MCF 10A (cell line): ENCODE measurements around the gene RAPGEF3. TPM values are rescaled to one million over a fixed set of nuclear protein-coding genes. Genes with fewer than 3 reads are reported as not detected.

Source experiments
- BruUV-seq: library from RNA; stranded (reverse); fragments of 400-500 nt; replicated peaks from 2 replicates; lab custom pipeline; 2021; lab: Mats Ljungman, UMichigan
- CTCF ChIA-PET: fragments of 300-600 bp; sonication (Branson Sonifier 250); formaldehyde crosslinking; extraction: SDS; loops from one replicate; lab custom pipeline; 2021; ENCODE audit warnings: antibody characterized with exemption, inconsistent platforms; lab: Yijun Ruan, JAX
- POLR2A ChIA-PET: fragments of 300-600, 350-650 bp; sonication (Branson Sonifier 250); formaldehyde crosslinking; extraction: SDS; loops from one replicate; lab custom pipeline; 2020; ENCODE audit warnings: antibody characterized with exemption, inconsistent platforms; lab: Yijun Ruan, JAX
- DNase-seq: peaks from one replicate; pipeline ENCODE4 v3.0.0-alpha.2; 2018; ENCODE audit not compliant: unreplicated experiment
- H3K27ac Mint-ChIP-seq: one replicate; pipeline ENCODE4 v1.8.0; 2022; ENCODE audit warnings: mild to moderate bottlenecking, low read depth, mixed read lengths; ENCODE audit not compliant: unreplicated experiment
- H3K27me3 Mint-ChIP-seq: one replicate; pipeline ENCODE4 v1.8.0; 2022; ENCODE audit warnings: mixed read lengths; ENCODE audit not compliant: insufficient read depth, unreplicated experiment
- H3K36me3 Mint-ChIP-seq: one replicate; pipeline ENCODE4 v1.8.0; 2022; ENCODE audit warnings: mild to moderate bottlenecking, moderate library complexity, mixed read lengths; ENCODE audit not compliant: insufficient read depth, unreplicated experiment
- H3K4me1 Mint-ChIP-seq: one replicate; pipeline ENCODE4 v1.8.0; 2022; ENCODE audit warnings: mixed read lengths; ENCODE audit not compliant: insufficient read depth, unreplicated experiment
- H3K4me3 Mint-ChIP-seq: one replicate; pipeline ENCODE4 v1.8.0; 2022; ENCODE audit warnings: mild to moderate bottlenecking, moderate library complexity, mixed read lengths; ENCODE audit not compliant: unreplicated experiment
- H3K9me3 Mint-ChIP-seq: one replicate; pipeline ENCODE4 v1.8.0; 2022; ENCODE audit warnings: mixed read lengths; ENCODE audit not compliant: unreplicated experiment
- intact Hi-C: fragments of 100-400 bp; cut with micrococcal nuclease; formaldehyde crosslinking; loops from 2 replicates; pipeline ENCODE4 v1.14.1; 2022
- total RNA-seq: library from RNA; stranded (reverse); gene quantifications from 2 replicates; pipeline ENCODE4 v1.2.3, GENCODE V29; 2022
- TF ChIP-seq, protein P1 (sequence below): fragments of 200-600 bp; IDR thresholded peaks from one replicate; pipeline ENCODE4 v1.8.0; 2022; ENCODE audit warnings: antibody characterized with exemption, mild to moderate bottlenecking; ENCODE audit not compliant: unreplicated experiment

RAPGEF3 gene
- total RNA-seq, 1 experiment from 2014 or later = 1.4 TPM

DNA sequence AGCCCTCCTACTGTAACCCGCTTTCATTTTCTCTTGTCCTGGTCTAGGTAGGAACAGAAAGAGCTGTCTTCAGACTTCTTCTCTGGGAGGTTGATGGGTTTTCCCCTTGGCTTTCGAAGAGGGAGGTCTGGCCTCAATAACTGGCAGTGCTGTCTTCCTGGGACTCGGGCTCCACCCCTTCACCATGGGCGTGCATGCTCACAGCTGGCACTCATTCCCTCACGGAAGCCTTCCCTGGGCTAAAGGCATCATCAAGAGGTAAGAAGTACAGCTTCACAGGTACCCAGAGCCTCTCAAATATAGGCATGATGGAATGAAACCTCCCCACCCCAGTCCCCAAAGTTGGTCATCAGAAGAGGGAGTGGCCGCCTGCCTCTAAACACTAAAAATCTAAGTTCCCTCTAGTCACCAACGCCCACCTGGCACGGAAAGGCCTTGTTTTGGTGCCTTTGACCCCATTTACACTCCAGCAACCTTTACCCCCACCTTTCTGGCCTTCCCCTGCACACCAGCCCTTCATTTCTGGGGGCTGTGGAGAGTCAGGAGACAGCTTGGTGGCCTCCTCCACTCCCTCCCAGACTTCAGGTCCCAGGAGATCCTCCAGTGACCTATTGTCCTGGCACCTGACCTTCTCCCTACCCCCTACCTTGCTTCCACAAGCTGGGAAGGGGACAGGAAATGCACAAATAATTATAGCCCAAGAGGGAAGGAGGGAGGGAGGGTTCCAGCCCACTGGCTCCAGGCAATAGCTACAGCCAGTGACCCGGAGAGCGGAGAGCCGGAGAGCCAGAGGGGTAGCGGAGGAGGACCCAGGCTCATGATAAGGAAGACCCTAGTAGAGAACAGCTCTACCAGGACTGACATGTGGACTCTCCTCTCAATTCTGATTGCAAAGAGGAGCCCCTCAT is 2.8 kb downstream of the RAPGEF3 start:
- H3K27me3 Mint-ChIP-seq = no peaks in the 10 kb centered on the region
- H3K36me3 Mint-ChIP-seq = peaks cover 12% of the 10 kb centered on the region
- no peak for DNase-seq
- peak overlapping the region; percentile 59 for H3K27ac Mint-ChIP-seq
- POLR2A ChIA-PET = interaction anchor here (0.9 to 3.0 kb wide), 5 partner anchors 9 to 17 kb away, joined by 3 to 22 read pairs (median 3); partner anchors contain the start of gene SLC48A1
- no TSS peak for BruUV-seq
- H3K4me1 Mint-ChIP-seq = peaks cover 32% of the 10 kb centered on the region
- TF ChIP-seq, protein P1, sequence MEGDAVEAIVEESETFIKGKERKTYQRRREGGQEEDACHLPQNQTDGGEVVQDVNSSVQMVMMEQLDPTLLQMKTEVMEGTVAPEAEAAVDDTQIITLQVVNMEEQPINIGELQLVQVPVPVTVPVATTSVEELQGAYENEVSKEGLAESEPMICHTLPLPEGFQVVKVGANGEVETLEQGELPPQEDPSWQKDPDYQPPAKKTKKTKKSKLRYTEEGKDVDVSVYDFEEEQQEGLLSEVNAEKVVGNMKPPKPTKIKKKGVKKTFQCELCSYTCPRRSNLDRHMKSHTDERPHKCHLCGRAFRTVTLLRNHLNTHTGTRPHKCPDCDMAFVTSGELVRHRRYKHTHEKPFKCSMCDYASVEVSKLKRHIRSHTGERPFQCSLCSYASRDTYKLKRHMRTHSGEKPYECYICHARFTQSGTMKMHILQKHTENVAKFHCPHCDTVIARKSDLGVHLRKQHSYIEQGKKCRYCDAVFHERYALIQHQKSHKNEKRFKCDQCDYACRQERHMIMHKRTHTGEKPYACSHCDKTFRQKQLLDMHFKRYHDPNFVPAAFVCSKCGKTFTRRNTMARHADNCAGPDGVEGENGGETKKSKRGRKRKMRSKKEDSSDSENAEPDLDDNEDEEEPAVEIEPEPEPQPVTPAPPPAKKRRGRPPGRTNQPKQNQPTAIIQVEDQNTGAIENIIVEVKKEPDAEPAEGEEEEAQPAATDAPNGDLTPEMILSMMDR = no peak
- CTCF ChIA-PET = interaction anchor here (0.6 to 14.4 kb wide), 8 partner anchors 13 to 997 kb away, joined by 3 to 262 read pairs (median 8); partner anchors contain the start of gene SLC48A1
- H3K4me3 Mint-ChIP-seq = no peak overlapping the region
- H3K9me3 Mint-ChIP-seq = no peaks in the 10 kb centered on the region
- intact Hi-C loops = no loop called here

GRCh38 chr12:47754881-47755280 is 3.8 kb downstream of the RAPGEF3 start:
- peaks cover 32% of the 10 kb centered on the region for H3K4me1 Mint-ChIP-seq

DNA sequence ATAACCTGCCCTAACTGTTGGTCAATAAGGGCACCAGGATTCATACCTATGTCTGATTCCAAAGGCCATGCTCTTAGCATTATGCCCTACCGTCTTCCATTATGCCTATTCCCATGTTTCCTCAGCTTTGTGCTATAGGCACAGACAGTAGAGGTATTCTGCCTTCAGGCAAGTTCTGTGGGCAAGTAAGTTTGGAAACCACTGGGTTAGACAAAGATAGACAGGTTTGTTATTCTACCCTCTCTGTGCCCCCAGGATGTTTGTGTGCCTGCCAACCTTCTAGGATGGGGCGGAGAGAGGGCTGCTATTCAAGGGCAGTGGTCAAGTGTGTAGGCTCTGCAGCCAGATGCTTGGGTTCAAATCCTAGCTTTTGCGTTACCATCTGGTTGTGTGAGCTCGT is 4.6 kb downstream of the RAPGEF3 start:
- peak; percentile 88 for DNase-seq
- Mint-ChIP-seq H3K27ac (peak overlapping the region; percentile 89), H3K9me3 (no peaks in the 10 kb centered on the region), H3K4me3 (no peak overlapping the region), H3K27me3 (no peaks in the 10 kb centered on the region), H3K4me1 (peaks cover 32% of the 10 kb centered on the region), H3K36me3 (peaks cover 6% of the 10 kb centered on the region)
- intact Hi-C loops = no loop called here
- TSS peak; percentile 83 for BruUV-seq
- CTCF ChIA-PET = interaction anchor here (0.7 to 14.4 kb wide), 6 partner anchors 9 to 149 kb away, joined by 3 to 262 read pairs (median 6); partner anchors contain the start of gene SLC48A1
- POLR2A ChIA-PET = interaction anchor here (0.6 to 4.6 kb wide), 9 partner anchors 9 to 1096 kb away, joined by 3 to 22 read pairs (median 4); partner anchors contain the start of gene SLC48A1
- TF ChIP-seq, protein P1 = no peak

More at GRCh38 chr12:47754881-47755280, 3.8 kb downstream of the RAPGEF3 start:
- no peak for DNase-seq
- Mint-ChIP-seq H3K27ac (no peak overlapping the region), H3K27me3 (no peaks in the 10 kb centered on the region), H3K36me3 (peaks cover 6% of the 10 kb centered on the region), H3K4me3 (no peak overlapping the region), H3K9me3 (no peaks in the 10 kb centered on the region)
- intact Hi-C loops = no loop called here
- CTCF ChIA-PET = interaction anchor here (0.6 to 14.4 kb wide), 8 partner anchors 8 to 75 kb away, joined by 3 to 262 read pairs (median 8); partner anchors contain the start of gene SLC48A1
- BruUV-seq = no TSS peak
- TF ChIP-seq, protein P1 = no peak
- POLR2A ChIA-PET = interaction anchor here (0.9 to 3.0 kb wide), 7 partner anchors 8 to 74 kb away, joined by 3 to 22 read pairs (median 4); partner anchors contain the start of gene SLC48A1
